NB4 (cell line): ENCODE data around the gene RECK.
A peak's percentile ranks its signal among the peaks of the same experiment; 100 is the strongest.

Source experiments
- DNase-seq: peaks from one replicate; pipeline ENCODE4 v3.0.0; 2010; ENCODE audit warnings: low read depth
- H3K4me3 ChIP-seq: one replicate; pipeline ENCODE4 v1.5.1; 2011; ENCODE audit warnings: mild to moderate bottlenecking, low read depth, low read length, moderate library complexity
- MAX ChIP-seq: IDR thresholded peaks from 2 replicates; pipeline ENCODE4 v1.6.1; 2011; ENCODE audit warnings: low read depth, low read length
- MYC ChIP-seq: IDR thresholded peaks from 2 replicates; pipeline ENCODE4 v1.6.1; 2011; ENCODE audit warnings: low read depth, low read length
- POLR2A ChIP-seq: IDR thresholded peaks from 2 replicates; pipeline ENCODE4 v1.6.1; 2011; ENCODE audit warnings: mild to moderate bottlenecking; ENCODE audit not compliant: insufficient read length; ENCODE audit errors: extremely low read depth
- TF ChIP-seq, protein P1 (sequence below): IDR thresholded peaks from one replicate; pipeline ENCODE4 v1.5.1; 2012; ENCODE audit warnings: low read depth, low read length

RECK gene

DNA sequence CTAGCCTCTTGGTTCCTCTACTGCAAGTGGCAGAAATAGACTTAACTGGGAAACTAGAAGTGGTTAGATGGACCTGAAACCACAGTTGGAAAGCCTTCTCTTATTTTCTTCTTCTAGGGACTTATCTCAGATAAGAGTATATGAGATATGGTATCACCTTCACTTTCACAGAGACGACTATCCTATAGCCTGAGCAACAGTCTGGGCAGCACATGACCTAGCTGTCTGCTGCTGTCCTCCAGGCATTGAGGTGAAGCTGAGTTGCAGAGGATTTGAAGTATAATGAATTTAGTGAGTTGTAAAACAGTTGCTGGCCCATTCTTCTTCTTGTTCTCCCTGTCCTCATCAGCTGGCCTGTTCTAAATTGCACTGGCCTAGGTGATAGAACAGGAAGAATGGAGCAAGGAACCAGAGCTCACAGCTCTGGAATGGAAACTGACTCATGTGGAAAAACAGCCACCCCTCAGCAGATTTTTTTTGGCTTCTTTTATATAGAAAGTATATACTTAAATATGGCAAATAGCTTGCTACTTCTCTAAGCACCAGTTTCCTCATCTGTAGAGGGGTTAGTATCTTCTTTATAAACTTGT lies 27.8 kb downstream of the RECK start:
- DNase-seq = no peak
- TF ChIP-seq MAX (no peak), POLR2A (no peak), MYC (no peak)
- TF ChIP-seq, protein P1, sequence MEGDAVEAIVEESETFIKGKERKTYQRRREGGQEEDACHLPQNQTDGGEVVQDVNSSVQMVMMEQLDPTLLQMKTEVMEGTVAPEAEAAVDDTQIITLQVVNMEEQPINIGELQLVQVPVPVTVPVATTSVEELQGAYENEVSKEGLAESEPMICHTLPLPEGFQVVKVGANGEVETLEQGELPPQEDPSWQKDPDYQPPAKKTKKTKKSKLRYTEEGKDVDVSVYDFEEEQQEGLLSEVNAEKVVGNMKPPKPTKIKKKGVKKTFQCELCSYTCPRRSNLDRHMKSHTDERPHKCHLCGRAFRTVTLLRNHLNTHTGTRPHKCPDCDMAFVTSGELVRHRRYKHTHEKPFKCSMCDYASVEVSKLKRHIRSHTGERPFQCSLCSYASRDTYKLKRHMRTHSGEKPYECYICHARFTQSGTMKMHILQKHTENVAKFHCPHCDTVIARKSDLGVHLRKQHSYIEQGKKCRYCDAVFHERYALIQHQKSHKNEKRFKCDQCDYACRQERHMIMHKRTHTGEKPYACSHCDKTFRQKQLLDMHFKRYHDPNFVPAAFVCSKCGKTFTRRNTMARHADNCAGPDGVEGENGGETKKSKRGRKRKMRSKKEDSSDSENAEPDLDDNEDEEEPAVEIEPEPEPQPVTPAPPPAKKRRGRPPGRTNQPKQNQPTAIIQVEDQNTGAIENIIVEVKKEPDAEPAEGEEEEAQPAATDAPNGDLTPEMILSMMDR = no peak
- no peak overlapping the region for H3K4me3 ChIP-seq

DNA sequence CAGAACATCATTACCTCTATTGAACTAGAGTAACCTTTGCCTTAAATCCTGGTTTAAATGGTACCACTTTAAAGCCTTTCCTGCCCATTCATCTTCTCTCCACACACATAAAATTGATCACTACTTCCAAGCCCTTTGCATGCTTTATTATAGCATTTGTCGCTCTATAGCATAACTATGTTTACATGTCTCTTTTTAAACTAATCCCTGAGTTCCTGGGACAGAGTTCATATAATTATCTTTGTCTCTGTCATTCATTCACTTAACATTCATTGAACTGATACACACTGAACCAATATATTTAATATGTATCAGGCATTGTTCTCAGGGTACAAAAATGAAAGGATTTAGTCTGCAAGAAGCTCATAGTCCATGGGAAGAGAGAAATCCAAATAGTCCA lies 37.3 kb downstream of the RECK start:
- DNase-seq = no peak
- H3K4me3 ChIP-seq = no peak overlapping the region
- TF ChIP-seq POLR2A (no peak), MAX (no peak)
- TF ChIP-seq, protein P1 = no peak

DNA sequence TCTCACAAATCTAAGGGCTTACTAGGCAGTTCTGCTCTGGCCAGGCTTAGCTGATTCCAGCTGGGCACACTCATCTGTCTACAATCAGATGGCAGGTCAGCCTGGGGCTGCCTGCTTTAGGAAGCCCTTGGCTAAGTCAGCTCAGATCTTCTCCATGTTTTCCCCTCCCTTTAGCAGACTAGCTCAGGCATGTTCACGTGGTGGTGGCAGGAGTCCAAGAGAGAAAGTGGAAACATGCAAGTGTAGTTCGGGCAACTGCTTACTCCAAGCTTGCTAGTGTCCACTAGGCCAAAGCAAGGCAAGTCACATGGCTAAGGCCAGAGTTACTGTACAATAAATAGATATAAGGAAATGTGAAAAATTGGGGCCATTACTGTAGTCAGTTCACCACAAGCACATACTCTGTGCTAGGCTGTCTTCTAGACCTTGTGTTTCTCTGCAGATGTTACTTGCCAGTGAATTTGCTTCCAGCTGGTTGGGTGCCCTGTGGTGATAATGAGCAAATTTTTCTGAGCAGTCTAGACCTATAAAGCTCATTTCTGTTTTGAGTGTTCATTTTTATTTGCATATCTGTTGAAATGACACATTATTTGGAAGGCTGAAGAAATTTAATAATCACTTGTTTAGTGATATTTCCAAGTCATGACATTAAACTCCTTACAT lies 38.3 kb downstream of the RECK start:
- DNase-seq = no peak
- no peak overlapping the region for H3K4me3 ChIP-seq
- no peak for TF ChIP-seq MYC
- no peak for TF ChIP-seq POLR2A
- TF ChIP-seq, protein P1 = no peak
- no peak for TF ChIP-seq MAX

- no peak overlapping the region for H3K4me3 ChIP-seq
- peak; percentile 27 for DNase-seq
Measured at GRCh38 chr9:36078051-36078450, 41.3 kb downstream of the RECK start.

DNA sequence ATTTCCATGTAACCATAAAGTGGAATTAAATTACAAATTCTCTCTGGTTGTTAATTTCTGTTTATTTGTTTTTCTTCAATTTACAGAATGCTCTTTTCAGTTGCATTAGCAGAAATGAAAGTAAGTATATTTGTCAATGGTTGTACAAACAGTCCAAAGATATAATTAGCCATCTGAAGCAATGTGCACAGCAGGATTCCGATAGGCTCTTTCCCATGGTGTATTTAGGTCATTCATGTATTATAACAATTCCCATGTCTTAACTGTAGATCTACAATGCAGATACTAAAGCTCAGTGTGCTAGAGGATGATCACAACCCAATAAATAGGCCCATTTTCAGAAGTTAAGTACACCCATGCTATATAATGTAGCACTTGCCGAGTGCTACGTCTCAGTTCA lies 43.8 kb downstream of the RECK start:
- DNase-seq = no peak
- TF ChIP-seq MYC (no peak), POLR2A (no peak), MAX (no peak)
- TF ChIP-seq, protein P1 = no peak
- no peak overlapping the region for H3K4me3 ChIP-seq

More at GRCh38 chr9:36078051-36078450, 41.3 kb downstream of the RECK start:
- no peak for TF ChIP-seq MAX
- no peak for TF ChIP-seq MYC
- no peak for TF ChIP-seq POLR2A
- TF ChIP-seq, protein P1 = no peak
